Upper lobe of left lung (tissue), 6 donors: ENCODE data around the gene ACOXL. TPM values are rescaled to one million over a fixed set of nuclear protein-coding genes. Genes with fewer than 3 reads are reported as not detected.

Experiments
- ATAC-seq, 2 donors: fragments of 200-7000 bp; cut with Tn5 transposase; one replicate each; pipeline ENCODE4 v1.9.1; 2022; ENCODE audit warnings: mild to moderate bottlenecking in 2 of 2, moderate library complexity in 2 of 2; ENCODE audit not compliant: low FRiP score in 2 of 2
- DNase-seq, 2 donors: peaks; one replicate each; pipeline ENCODE4 v3.0.0-alpha.2; 2019 to 2020
- H3K27ac ChIP-seq, 4 donors: fragments of 200-600 bp; sonication (generic); one replicate each; pipeline ENCODE4 v1.5.1; 2016 to 2019
- H3K27me3 ChIP-seq, 4 donors: fragments of 200-600 bp; sonication (generic); one replicate each; pipeline ENCODE4 v1.5.1; 2017 to 2019
- H3K36me3 ChIP-seq, 4 donors: fragments of 200-600 bp; sonication (generic); one replicate each; pipeline ENCODE4 v1.5.1; 2016 to 2019
- H3K4me1 ChIP-seq, 4 donors: fragments of 200-600 bp; sonication (generic); one replicate each; pipeline ENCODE4 v1.5.1; 2018 to 2019
- H3K4me3 ChIP-seq, 4 donors: fragments of 200-600 bp; sonication (generic); one replicate each; pipeline ENCODE4 v1.5.1; 2017 to 2019; ENCODE audit warnings: mild to moderate bottlenecking in 2 of 4, moderate library complexity in 1 of 4
- H3K9me3 ChIP-seq, 4 donors: fragments of 200-600 bp; sonication (generic); one replicate each; pipeline ENCODE4 v1.5.1; 2018 to 2019
- EP300 ChIP-seq, 4 donors: sonication (generic); formaldehyde crosslinking; IDR thresholded peaks; one replicate each; pipeline ENCODE4 v1.5.1; 2017; ENCODE audit warnings: antibody characterized with exemption in 4 of 4, control low read depth in 2 of 4
- POLR2A ChIP-seq, 4 donors: fragments of 450-650 bp; IDR thresholded peaks; one replicate each; pipeline ENCODE4 v1.5.1; 2016 to 2017; ENCODE audit warnings: antibody characterized with exemption in 4 of 4, mild to moderate bottlenecking in 2 of 4
- POLR2AphosphoS5 ChIP-seq, 2 donors: sonication (generic); formaldehyde crosslinking; IDR thresholded peaks; one replicate each; pipeline ENCODE4 v1.5.1; 2017; ENCODE audit warnings: antibody characterized with exemption in 2 of 2
- whole genome bisulfite sequencing, 2 donors: methylation state at CpG; one replicate each; pipeline ENCODE4 v1.1.5; 2017 to 2018; 5-methylcytosine and 5-hydroxymethylcytosine counted together
- total RNA-seq, 6 donors: library from RNA; depleted of rRNA in 4 of 6; stranded (reverse); fragments of >200 nt in 4 of 6; gene quantifications; one replicate each; pipeline versions ENCODE4 v1.1.0 to v1.2.1, GENCODE V29; 2016 to 2021
- TF ChIP-seq, protein P1 (sequence below), 6 experiments: fragments of 450-650 bp in 4 of 6; fragments of 200-600 bp in 2 of 6; sonication (generic) in 2 of 6; IDR thresholded peaks; one replicate each; pipeline ENCODE4 v1.5.1; 2016 to 2019; ENCODE audit warnings: antibody characterized with exemption in 6 of 6
- donor health status: DM: no; HTN: no; CAD: no; lungs with moderate emphysema.
- donor health status: DM: no; HTN: yes; CAD: no; lungs with severe emphysema.

ACOXL gene
- total RNA-seq, 6 donors from 2014 or later: 30.2 to 128 (median 38.0) TPM

DNA sequence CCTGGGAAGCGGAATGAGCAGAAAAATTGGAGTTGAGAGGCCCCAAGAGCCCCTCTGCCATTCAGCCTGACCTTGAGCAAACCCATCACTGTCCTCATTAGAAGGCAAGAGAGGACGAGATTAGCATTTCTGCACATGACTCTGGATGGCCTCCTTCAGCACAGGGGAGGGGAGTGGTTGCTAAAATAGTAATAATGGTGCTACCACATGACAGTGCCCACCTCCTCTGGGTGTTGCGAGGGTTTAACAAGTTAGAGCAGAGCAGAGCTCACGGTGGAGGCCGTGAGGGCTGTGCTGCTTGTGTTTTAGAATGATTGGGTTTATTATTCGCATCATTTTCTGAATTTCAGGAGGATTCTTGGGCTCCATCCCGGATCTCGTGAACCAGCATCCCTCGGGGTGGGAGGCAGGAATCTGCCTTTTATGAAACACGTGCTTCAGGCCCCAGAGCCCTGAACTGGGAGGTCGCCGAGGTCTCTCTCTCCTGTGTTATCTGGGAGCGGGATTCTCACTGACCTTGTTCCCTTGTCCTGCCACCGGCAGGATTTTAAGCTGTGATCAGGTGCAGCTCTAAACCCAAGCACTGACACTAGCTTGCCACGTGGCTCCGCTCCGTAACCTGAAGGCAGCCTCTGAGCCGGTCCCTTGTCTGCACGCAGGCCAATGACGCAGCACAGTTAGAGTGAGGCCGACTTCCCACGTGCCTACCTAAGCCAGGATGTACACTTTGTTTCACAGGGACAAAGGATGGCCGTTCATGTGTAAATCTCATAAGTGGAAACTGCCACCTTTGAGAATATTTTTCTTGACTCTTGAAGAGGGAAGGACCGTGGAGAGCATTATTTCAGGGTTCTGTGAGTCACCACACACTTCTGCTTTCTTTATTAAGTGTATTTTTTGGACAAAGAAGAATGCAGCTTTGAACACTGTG, 142.3 kb downstream of the ACOXL start:
- Histone ChIP-seq H3K4me1 (peaks cover 0 to 11% (median 0%) of the 10 kb centered on the region in 4 donors), H3K36me3 (no peaks in the 10 kb centered on the region), H3K4me3 (no peak overlapping the region), H3K9me3 (no peaks in the 10 kb centered on the region), H3K27ac (no peak overlapping the region), H3K27me3 (no peaks in the 10 kb centered on the region)
- TF ChIP-seq POLR2A (IDR thresholded peaks at IDR 0.05): no peak
- no peak for TF ChIP-seq POLR2AphosphoS5 (IDR thresholded peaks at IDR 0.05)
- no peak for TF ChIP-seq EP300 (IDR thresholded peaks at IDR 0.05)
- TF ChIP-seq, protein P1, sequence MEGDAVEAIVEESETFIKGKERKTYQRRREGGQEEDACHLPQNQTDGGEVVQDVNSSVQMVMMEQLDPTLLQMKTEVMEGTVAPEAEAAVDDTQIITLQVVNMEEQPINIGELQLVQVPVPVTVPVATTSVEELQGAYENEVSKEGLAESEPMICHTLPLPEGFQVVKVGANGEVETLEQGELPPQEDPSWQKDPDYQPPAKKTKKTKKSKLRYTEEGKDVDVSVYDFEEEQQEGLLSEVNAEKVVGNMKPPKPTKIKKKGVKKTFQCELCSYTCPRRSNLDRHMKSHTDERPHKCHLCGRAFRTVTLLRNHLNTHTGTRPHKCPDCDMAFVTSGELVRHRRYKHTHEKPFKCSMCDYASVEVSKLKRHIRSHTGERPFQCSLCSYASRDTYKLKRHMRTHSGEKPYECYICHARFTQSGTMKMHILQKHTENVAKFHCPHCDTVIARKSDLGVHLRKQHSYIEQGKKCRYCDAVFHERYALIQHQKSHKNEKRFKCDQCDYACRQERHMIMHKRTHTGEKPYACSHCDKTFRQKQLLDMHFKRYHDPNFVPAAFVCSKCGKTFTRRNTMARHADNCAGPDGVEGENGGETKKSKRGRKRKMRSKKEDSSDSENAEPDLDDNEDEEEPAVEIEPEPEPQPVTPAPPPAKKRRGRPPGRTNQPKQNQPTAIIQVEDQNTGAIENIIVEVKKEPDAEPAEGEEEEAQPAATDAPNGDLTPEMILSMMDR (IDR thresholded peaks at IDR 0.05): no peak
- DNase-seq: peak in 1 of 2 donors; percentile 43
- WGBS, 2 donors: 84 to 89% methylated on average over 24 of the region's 24 CpGs
- ATAC-seq: peak; percentile 27 to 71

DNA sequence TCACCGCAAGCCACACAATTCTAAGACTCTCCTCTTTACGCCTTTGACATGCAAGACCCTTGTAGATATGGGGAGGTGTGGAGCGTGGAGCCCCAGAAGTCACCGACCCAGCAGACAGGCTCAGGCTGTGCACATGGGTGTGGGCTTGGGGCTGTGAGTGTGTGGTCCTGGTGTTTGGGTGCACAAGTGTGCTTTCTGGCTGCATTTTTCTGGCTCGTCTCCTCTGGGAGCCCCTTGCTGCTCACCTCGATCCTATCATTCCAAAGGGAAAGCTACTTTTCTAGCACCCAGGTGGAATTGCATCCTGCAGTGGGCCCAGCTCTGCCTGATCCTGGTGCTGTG, 143.0 kb downstream of the ACOXL start:
- H3K36me3 ChIP-seq: no peaks in the 10 kb centered on the region
- no peak for TF ChIP-seq EP300 (IDR thresholded peaks at IDR 0.05)
- TF ChIP-seq POLR2A (IDR thresholded peaks at IDR 0.05): no peak
- no peak for TF ChIP-seq POLR2AphosphoS5 (IDR thresholded peaks at IDR 0.05)
- TF ChIP-seq, protein P1 (IDR thresholded peaks at IDR 0.05): no peak
- peaks cover 0 to 11% (median 0%) of the 10 kb centered on the region in 4 donors for H3K4me1 ChIP-seq
- H3K4me3 ChIP-seq: no peak overlapping the region
- H3K27me3 ChIP-seq: no peaks in the 10 kb centered on the region
- WGBS, 2 donors: 79 to 87% methylated on average over 6 of the region's 6 CpGs
- DNase-seq (no peak), ATAC-seq (peak in 1 of 2 donors; percentile 60)
- no peak overlapping the region for H3K27ac ChIP-seq
- no peaks in the 10 kb centered on the region for H3K9me3 ChIP-seq

DNA sequence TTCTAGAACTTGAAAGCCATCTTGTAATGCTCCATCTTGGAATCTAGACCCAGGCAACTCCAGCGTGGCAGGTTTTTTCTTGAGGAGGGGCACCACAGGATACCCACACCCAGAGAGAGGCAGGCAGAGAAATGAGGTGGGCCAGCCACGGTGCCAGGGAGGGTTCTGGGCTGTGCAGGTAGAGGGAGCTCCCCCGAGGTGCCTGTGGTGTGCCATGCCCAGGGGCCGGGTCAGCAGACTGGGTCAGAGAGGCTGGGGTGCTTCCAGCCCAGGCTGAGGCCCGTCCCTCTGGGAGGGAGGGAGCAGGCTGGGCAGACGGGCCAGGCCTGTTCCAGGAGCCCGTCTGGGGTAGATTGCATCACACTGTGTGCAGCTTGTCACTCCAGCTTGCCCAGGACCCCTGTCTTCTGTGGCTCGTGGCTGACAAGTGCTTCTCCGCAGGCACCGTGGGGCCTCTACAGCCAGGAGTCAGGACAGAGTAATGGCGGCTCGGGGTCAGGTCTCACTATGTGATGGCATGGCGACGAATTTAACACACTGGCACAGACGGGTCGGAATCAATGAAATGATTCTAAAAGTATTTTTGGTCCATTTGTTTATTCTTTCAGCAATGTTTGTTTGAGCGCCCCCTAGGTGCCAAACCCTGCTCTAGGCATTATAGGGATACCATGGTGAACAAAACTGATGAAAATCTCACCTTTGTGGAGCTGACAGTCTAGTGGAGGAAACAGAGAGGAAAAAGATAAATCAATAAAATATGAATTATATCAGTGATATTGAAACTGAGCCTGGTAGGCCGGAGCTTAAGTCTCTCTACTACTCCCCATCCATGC, 144.0 kb downstream of the ACOXL start:
- Histone ChIP-seq H3K27ac (no peak overlapping the region), H3K4me3 (no peak overlapping the region), H3K4me1 (peaks cover 0 to 11% (median 0%) of the 10 kb centered on the region in 4 donors), H3K9me3 (no peaks in the 10 kb centered on the region), H3K36me3 (no peaks in the 10 kb centered on the region), H3K27me3 (no peaks in the 10 kb centered on the region)
- WGBS, 2 donors: 74 to 91% methylated on average over 15 to 18 of the region's 18 CpGs
- TF ChIP-seq POLR2AphosphoS5 (IDR thresholded peaks at IDR 0.05) (no peak), EP300 (IDR thresholded peaks at IDR 0.05) (no peak), POLR2A (IDR thresholded peaks at IDR 0.05) (no peak)
- no peak for ATAC-seq
- DNase-seq: peak in 1 of 2 donors; percentile 54

DNA sequence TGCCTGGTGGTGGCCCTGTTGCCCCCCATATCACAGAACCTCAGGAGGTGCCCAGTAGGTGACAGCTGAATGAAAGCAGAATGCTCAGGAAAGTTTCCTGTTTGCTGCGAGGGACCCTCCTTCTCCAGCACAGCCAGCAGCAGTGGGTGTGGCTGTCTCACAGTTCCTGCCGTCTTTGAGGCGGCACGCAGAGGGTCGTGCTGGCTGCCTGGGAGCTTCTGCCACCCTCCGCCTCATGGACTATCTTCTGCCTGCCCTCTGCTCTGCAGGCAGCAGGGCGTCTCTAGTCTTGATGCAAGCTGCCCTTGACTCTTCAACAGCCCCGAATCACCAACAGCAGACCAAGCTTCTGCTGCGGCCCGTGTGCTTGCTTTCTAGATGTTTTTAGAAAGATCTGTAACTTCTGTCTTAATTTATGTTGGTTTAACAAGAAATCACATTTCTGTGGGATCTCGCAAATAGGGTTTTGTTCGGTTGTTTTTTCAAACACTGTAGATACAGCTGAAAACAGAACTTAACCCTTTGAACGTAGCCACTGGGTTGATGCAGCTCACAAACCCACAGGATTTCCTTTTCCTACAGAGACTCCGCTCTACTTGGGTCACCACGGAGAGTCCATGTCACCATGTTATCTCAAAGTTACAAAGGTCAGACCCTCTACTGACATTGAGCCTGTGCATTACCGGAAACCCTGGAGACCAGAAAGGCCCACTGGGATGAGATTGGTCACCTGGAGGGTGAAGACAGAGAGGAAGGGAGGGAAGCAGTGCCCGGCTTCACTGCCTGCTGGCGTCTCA, 144.9 kb downstream of the ACOXL start:
- Histone ChIP-seq H3K4me1 (peaks cover 0 to 11% (median 0%) of the 10 kb centered on the region in 4 donors), H3K27me3 (no peaks in the 10 kb centered on the region), H3K9me3 (no peaks in the 10 kb centered on the region), H3K27ac (no peak overlapping the region), H3K36me3 (no peaks in the 10 kb centered on the region), H3K4me3 (no peak overlapping the region)
- ATAC-seq: no peak
- TF ChIP-seq POLR2A (IDR thresholded peaks at IDR 0.05) (no peak), POLR2AphosphoS5 (IDR thresholded peaks at IDR 0.05) (no peak)
- TF ChIP-seq, protein P1 (IDR thresholded peaks at IDR 0.05): no peak
- WGBS, 2 donors: 51 to 55% methylated on average over 15 to 17 of the region's 18 CpGs
- peak in 1 of 2 donors; percentile 27 for DNase-seq
